Stimulated activated CD4-positive, alpha-beta T cell treated with anti-CD3 and anti-CD28 coated beads, Interleukin-4, amount 100 ng/mL, for 48 hours (primary cell): ENCODE results near the gene CENPN.

Experiments
- DNase-seq, 2 donors: peaks; one replicate each; pipeline ENCODE4 v3.0.0-alpha.2; 2020; ENCODE audit warnings: low read depth in 2 of 2

CENPN gene

GRCh38 chr16:81006813-81007695 is at the start of gene CENPN, which contains the start of gene CMC2:
CENPN (plus strand) TSS chr16:81007214; CDS start chr16:81011940, 4,726 bp downstream.
CMC2 (minus strand) TSS chr16:81006885; CDS start chr16:80997394, 9,491 bp downstream.
- peak; percentile 92 to 96 for DNase-seq

GRCh38 chr16:80958284-80958683 is 48.7 kb upstream of the CENPN start:
- DNase-seq = no peak

- DNase-seq = no peak
These were observed 44.1 kb upstream of the CENPN start for GRCh38 chr16:80962879-80963278.

GRCh38 chr16:80964351-80964750 is 42.7 kb upstream of the CENPN start:
- DNase-seq = no peak

GRCh38 chr16:80966617-80967016 is 40.4 kb upstream of the CENPN start:
- no peak for DNase-seq

- DNase-seq = no peak
These were observed 38.5 kb upstream of the CENPN start for GRCh38 chr16:80968386-80969113.

- no peak for DNase-seq
These were observed 37.9 kb upstream of the CENPN start for GRCh38 chr16:80969114-80969484.

GRCh38 chr16:80971819-80972218 is 35.2 kb upstream of the CENPN start:
- DNase-seq = no peak

- no peak for DNase-seq
These were observed 34.4 kb upstream of the CENPN start for GRCh38 chr16:80972611-80973010.

GRCh38 chr16:80973991-80974390 is 33.0 kb upstream of the CENPN start:
- no peak for DNase-seq

GRCh38 chr16:80974649-80975376 is 32.2 kb upstream of the CENPN start:
- no peak for DNase-seq

GRCh38 chr16:80976946-80977345 is 30.1 kb upstream of the CENPN start:
- no peak for DNase-seq

- DNase-seq = no peak
These were observed 25.9 kb upstream of the CENPN start for GRCh38 chr16:80981103-80981502.

- no peak for DNase-seq
These were observed 24.4 kb upstream of the CENPN start for GRCh38 chr16:80982646-80983045.

- DNase-seq = no peak
These were observed 22.7 kb upstream of the CENPN start for GRCh38 chr16:80984124-80984892.

GRCh38 chr16:80985611-80986010 is 21.4 kb upstream of the CENPN start:
- DNase-seq = no peak

GRCh38 chr16:80986557-80986956 is 20.5 kb upstream of the CENPN start:
- DNase-seq = no peak

- DNase-seq = no peak
These were observed 18.3 kb upstream of the CENPN start for GRCh38 chr16:80988756-80989155.

GRCh38 chr16:80989801-80990200 is 17.2 kb upstream of the CENPN start:
- DNase-seq = no peak

- no peak for DNase-seq
These were observed 16.4 kb upstream of the CENPN start for GRCh38 chr16:80990577-80990976.

- DNase-seq = no peak
These were observed 16.0 kb upstream of the CENPN start for GRCh38 chr16:80990978-80991377.
